ENCODE measurements around the gene ZNF133.
A peak's percentile ranks its signal among the peaks of the same experiment; 100 is the strongest.
"Not testable (repeated sequence)": the region's sequence is repeated elsewhere in the genome, so short reads cannot be mapped to it uniquely, and the experiment has no call there.

ZNF133 gene

DNA sequence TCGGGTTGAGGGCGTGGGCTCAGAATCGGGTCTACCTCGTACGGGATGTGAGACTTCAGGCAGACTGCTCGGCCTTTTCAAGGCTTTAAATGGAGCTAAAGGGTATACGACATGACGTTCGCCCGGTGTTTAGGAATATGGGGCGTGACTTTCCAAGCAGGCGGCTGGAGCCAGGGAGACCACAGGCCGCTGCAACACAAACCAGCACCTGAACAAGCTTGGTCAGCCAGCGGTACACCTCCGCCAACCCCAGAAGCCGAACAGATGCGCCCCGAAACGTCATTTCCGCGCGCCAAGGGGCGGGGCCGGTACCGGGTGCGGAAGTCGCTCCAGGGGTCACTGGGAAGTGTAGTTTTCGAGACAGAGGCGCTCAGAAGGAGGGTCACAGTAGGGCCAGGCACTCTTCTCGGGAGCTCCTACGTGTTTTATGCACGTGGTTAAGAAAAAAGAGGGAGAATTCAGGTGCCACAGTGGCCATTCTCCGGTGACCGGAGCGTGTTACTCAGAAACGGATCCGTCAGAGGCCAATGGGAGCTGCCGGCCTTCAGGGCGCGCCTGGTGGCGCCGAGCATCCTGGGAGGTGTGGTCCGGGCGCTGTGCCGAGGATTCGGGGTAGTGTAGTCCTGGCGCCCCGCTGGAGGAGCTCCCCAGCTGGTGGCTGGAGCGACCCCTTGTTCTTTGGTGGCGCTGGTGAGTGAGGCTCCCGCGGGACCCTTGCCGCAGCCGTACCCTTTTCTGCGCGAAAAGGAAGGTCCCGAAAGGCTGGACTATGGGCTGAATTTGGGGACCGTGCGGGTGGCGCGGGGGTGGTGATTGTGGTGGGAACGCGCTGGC, at the start of gene ZNF133:
Gene ZNF133, plus strand, starts transcription at position 613 of the 834 bp plus-strand sequence. CDS start 17,160 bp downstream, outside the sequence.
- peak; percentile 93 for DNase-seq

- no peak for DNase-seq
Observed at GRCh38 chr20:18240997-18241396, 47.3 kb upstream of the ZNF133 start.

GRCh38 chr20:18243802-18244201, 44.5 kb upstream of the ZNF133 start:
- no peak for DNase-seq

GRCh38 chr20:18248545-18248944, 39.8 kb upstream of the ZNF133 start:
- DNase-seq: not testable (repeated sequence)

GRCh38 chr20:18250217-18250616, 38.1 kb upstream of the ZNF133 start:
- DNase-seq: no peak

- DNase-seq: no peak
Observed at GRCh38 chr20:18252597-18253451, 35.5 kb upstream of the ZNF133 start.

DNA sequence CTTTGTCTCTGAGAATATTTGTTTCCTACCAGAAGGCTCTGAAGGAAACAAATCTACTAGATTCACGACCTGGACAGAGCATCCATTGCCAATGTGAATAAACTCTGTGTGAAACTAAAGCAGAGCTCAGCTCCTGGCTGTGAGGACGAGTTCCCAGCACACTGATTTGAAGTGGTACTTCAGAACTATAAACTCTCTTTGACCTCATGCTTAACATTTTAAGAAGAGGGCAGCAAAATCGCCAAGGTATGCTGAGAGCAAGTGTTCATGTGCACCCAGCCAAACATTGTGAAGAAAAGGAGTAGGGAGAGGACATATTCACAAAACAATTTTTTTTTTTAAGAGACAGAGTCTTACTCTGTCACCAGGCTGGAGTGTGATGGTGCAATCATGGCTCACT, 33.7 kb upstream of the ZNF133 start:
- no peak for DNase-seq

- no peak for DNase-seq
Observed at GRCh38 chr20:18255526-18255925, 32.8 kb upstream of the ZNF133 start.

DNA sequence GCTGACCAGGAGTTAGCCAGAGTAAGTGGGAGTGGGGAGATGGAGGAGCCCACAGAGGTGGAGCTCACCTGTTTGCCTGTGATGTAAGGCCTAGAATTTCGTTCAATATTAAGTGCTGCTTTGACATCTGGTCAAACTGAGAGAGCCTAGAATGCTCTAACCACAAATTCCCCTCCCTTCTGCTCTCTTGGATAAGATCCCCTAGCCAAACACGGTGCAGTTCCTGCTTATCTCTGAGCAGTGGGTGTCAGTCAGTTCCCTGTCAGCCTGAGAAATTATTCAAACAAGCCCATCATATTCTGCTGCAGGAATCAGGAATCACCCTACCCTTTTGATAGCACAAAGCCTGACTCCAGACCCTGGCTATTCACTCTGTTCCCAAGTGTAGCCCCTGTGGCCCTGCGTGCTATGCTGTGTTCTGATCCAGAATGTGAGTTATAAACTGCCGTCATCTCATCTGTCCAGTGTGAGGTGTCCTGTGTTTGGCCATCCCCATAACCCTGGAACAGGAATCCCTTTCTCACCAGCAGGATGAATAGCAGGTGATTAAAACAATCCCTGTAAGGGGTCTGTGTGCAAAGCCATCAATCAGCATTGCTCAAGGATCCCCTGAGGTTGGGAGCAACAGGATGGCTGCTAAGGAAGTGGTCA, 31.8 kb upstream of the ZNF133 start:
- no peak for DNase-seq

GRCh38 chr20:18258126-18258860, 30.0 kb upstream of the ZNF133 start:
- DNase-seq: no peak

DNA sequence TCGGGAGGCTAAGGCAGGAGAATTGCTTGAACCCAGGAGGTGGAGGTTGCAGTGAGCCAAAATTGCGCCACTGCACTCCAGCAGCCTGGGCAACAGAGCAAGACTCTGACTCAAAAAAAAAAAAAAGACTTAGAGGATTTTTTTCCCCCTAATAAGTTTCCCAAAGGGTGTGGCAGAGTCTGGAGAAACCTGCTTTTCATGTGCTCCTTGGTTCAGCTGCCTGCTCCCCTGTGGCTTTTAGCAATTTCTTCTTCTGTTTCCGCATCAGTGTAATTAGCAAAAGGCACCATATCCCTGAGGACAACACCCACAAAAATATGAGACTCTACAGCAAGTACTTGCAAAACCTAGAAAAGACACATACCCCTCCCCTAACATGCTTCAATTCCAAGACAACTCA, 28.6 kb upstream of the ZNF133 start:
- DNase-seq: no peak

DNA sequence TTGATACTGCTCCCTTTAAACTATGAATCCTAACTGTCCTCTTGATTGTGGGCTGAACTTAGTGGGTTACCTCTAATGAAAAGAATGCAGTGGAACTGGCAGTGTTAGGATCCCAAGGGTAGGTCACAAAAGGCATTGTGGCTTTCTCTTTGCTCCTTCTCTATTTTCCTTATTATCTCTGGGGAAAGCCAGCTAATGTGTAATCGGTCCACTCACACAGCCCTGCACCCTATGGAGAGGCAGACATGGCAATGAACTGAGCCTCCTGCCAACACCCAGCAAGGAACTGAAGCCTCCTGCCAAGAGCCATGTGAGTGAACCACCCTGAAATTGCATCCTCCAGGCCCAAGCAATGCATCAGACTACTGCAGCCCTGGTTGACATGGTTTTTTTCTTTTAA, 24.6 kb upstream of the ZNF133 start:
- no peak for DNase-seq

- no peak for DNase-seq
Observed at GRCh38 chr20:18265441-18265840, 22.9 kb upstream of the ZNF133 start.

- DNase-seq: no peak
Observed at GRCh38 chr20:18266282-18266681, 22.0 kb upstream of the ZNF133 start.

GRCh38 chr20:18267815-18268214, 20.5 kb upstream of the ZNF133 start:
- no peak for DNase-seq

- DNase-seq: no peak
Observed at GRCh38 chr20:18271160-18271559, 17.2 kb upstream of the ZNF133 start.

GRCh38 chr20:18272451-18272850, 15.9 kb upstream of the ZNF133 start:
- DNase-seq: no peak

DNA sequence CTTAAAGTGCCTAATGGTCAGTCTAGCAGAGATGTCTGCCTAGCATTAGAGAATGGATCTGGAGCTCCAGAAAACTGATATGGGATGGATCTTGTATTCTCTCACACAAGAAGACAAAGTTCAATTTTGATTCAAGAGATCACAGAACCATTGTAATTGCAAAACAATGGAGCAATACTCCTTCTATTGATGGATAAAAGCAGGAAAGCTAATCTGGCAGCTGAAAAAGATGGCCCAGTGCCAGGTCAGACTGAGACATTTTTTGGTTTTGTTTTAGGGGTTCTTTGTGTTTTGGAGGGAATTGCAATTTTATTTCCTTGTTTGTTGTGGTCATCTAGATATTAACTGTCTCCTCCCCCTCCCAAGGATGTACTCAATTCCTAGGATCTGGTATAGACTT, 14.6 kb upstream of the ZNF133 start:
- no peak for DNase-seq

DNA sequence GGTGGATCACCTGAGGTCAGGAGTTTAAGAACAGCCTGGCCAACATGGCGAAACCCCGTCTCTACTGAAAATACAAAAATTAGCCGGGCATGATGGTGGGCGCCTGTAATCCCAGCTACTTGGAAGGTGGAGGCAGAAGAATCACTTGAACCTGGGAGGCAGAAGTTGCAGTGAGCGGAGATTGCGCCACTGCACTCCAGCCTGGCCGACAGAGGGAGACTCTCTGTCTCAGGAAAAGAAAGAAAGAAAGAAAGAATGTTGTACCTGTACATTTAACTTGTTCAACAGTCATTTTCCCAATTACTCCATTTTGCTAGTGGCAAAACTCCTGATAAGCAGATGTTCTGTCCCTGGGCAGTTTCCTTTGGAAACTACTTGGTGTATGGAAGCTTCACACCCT, 12.4 kb upstream of the ZNF133 start:
- not testable (repeated sequence) for DNase-seq

GRCh38 chr20:18276821-18277220, 11.5 kb upstream of the ZNF133 start:
- DNase-seq: peak; percentile 63

DNA sequence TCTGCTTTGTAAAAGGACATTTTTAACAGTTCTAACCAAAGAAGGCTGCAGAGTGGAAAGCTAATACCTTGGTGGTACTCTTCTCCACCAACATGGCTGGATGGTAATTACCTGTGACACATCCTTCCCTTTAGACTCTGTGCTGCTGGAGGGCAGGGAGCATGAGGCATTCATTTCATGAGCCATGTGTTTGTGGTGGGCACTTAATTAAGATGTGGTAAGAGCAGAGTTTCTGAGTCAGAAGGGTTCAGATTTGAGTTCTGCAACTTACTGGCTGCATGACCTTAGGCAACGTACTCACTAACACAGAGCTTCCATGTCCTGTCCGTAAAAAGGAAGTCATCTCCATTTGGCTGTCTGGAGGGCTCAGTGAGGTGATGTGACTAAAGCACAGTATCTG, 9.1 kb upstream of the ZNF133 start:
- DNase-seq: no peak

- no peak for DNase-seq
Observed at GRCh38 chr20:18284805-18285533, 3.4 kb upstream of the ZNF133 start.
